Upper lobe of right lung (tissue), 1 donor: ENCODE measurements around the gene EYS. TPM values are rescaled to one million over a fixed set of nuclear protein-coding genes. Genes with fewer than 3 reads are reported as not detected.

Experiments
- ATAC-seq: fragments of 200-7000 bp; cut with Tn5 transposase; one replicate; pipeline ENCODE4 v1.9.1; 2020; ENCODE audit warnings: mild to moderate bottlenecking, moderate library complexity
- DNase-seq: peaks from one replicate; pipeline ENCODE4 v3.0.0-alpha.2; 2020
- H3K27ac ChIP-seq: fragments of 200-600 bp; one replicate; pipeline ENCODE4 v1.8.0; 2022
- H3K27me3 ChIP-seq: fragments of 200-600 bp; one replicate; pipeline ENCODE4 v1.8.0; 2022; ENCODE audit warnings: mild to moderate bottlenecking
- H3K36me3 ChIP-seq: fragments of 200-600 bp; one replicate; pipeline ENCODE4 v1.8.0; 2022
- H3K4me1 ChIP-seq: fragments of 200-600 bp; one replicate; pipeline ENCODE4 v1.8.0; 2022
- H3K4me3 ChIP-seq: fragments of 200-600 bp; one replicate; pipeline ENCODE4 v1.8.0; 2022; ENCODE audit warnings: mild to moderate bottlenecking
- H3K9me3 ChIP-seq: fragments of 200-600 bp; one replicate; pipeline ENCODE4 v1.8.0; 2022
- intact Hi-C: fragments of 100-400 bp; cut with DNase I; formaldehyde crosslinking; loops from one replicate; pipeline ENCODE4 v1.11.0; 2022
- total RNA-seq: library from RNA; stranded (reverse); fragmentation: NEBNext Ultra II Directional; extraction: Animal tissue kit (Norgen Biotek cat#: 25700); gene quantifications from one replicate; pipeline ENCODE4 v1.2.1, GENCODE V29; 2021
- TF ChIP-seq, protein P1 (sequence below): fragments of 200-600 bp; IDR thresholded peaks from one replicate; pipeline ENCODE4 v1.8.0; 2022; ENCODE audit warnings: antibody characterized with exemption
- donor health status: DM: no; HTN: yes; CAD: no; lungs with severe emphysema.

The EYS gene
- total RNA-seq, 1 donor from 2014 or later: not detected

DNA sequence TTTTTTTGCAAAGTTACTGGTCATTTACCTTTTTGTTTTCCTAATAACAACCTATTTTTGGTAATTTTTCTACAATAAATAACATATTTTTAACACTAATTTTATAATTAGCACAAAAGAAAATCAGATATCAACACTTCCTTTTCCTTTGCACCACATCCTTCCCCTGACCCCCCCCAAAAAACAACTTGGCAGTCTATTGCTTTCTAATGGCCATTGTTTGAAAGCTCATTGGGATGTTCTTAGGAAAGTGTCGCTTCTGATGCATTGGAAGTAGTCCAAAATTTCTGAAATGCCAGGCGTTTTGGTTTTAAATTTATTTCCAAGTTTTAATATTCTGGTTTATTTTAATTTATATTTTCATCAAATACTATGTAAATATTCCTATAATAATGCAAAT lies 407.8 kb downstream of the EYS start:
- DNase-seq (no peak), ATAC-seq (no peak)
- Histone ChIP-seq H3K4me3 (no peak overlapping the region), H3K36me3 (no peaks in the 10 kb centered on the region), H3K9me3 (no peaks in the 10 kb centered on the region), H3K27ac (no peak overlapping the region), H3K4me1 (no peaks in the 10 kb centered on the region), H3K27me3 (no peaks in the 10 kb centered on the region)
- intact Hi-C loops: no loop called here
- TF ChIP-seq, protein P1, sequence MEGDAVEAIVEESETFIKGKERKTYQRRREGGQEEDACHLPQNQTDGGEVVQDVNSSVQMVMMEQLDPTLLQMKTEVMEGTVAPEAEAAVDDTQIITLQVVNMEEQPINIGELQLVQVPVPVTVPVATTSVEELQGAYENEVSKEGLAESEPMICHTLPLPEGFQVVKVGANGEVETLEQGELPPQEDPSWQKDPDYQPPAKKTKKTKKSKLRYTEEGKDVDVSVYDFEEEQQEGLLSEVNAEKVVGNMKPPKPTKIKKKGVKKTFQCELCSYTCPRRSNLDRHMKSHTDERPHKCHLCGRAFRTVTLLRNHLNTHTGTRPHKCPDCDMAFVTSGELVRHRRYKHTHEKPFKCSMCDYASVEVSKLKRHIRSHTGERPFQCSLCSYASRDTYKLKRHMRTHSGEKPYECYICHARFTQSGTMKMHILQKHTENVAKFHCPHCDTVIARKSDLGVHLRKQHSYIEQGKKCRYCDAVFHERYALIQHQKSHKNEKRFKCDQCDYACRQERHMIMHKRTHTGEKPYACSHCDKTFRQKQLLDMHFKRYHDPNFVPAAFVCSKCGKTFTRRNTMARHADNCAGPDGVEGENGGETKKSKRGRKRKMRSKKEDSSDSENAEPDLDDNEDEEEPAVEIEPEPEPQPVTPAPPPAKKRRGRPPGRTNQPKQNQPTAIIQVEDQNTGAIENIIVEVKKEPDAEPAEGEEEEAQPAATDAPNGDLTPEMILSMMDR: no peak

DNA sequence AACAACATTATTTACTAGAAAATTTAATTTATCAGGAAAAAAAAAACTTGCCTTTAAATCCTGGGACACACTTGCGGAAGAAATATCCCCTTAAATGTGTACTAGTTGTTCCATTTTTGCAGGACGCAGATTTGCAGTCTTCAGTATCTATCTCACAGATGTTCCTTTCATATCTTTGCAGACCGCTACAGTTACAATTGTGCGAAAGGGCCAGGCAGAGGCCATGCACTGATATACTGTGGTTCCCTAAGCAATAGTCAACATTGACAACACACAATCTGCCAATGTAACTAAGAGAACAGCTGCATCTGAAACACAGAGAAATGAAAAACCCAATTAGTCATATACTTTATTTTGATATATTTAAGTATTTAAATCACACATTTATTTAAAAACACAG lies 411.2 kb downstream of the EYS start:
- H3K27me3 ChIP-seq: no peaks in the 10 kb centered on the region
- intact Hi-C loops: no loop called here
- H3K9me3 ChIP-seq: no peaks in the 10 kb centered on the region
- H3K4me3 ChIP-seq: no peak overlapping the region
- no peaks in the 10 kb centered on the region for H3K36me3 ChIP-seq
- no peak for DNase-seq
- no peak overlapping the region for H3K27ac ChIP-seq
- H3K4me1 ChIP-seq: no peaks in the 10 kb centered on the region
- TF ChIP-seq, protein P1: no peak
- ATAC-seq: no peak

DNA sequence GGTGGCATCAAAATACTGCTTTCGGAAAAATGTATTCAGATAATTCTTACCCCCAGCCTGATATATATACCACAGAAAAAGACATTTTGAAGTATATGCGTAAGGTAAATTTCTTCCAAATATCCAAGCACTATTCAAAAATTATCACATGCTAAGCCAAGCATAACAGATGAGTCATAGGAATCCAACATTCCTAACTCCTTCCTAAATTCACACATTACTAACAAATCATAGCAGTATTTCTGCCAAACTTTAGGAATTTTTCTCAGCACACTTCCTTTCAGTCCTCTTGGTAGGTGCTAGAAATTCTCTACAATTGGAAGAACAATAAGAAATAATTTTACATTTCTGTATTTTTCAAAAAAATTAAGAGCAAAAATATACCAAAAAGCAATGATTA lies 417.5 kb downstream of the EYS start:
- no peaks in the 10 kb centered on the region for H3K36me3 ChIP-seq
- DNase-seq: no peak
- ATAC-seq: no peak
- no peak overlapping the region for H3K27ac ChIP-seq
- no peaks in the 10 kb centered on the region for H3K27me3 ChIP-seq
- no peak overlapping the region for H3K4me3 ChIP-seq
- intact Hi-C loops: no loop called here
- TF ChIP-seq, protein P1: no peak
- no peaks in the 10 kb centered on the region for H3K4me1 ChIP-seq
- H3K9me3 ChIP-seq: no peaks in the 10 kb centered on the region

DNA sequence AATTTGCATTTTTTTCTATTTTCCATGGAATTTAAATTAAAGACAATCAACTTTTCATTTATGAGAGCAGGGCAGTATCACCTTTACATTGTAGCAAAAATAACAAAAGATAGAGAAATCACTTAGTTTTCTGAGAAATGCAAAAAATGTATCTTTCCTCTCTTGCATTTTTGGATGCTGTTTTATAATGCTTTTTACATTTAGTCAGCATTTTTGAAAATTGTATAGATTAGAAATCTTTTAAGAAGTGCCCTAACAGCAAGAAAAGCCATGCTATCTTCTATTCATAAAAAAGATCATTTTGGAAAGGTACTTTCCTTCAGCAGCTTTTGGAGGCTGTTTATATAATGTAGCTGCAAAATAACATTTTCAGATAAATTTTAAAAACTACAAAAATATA lies 421.8 kb downstream of the EYS start:
- intact Hi-C loops: no loop called here
- TF ChIP-seq, protein P1: no peak
- H3K27me3 ChIP-seq: no peaks in the 10 kb centered on the region
- no peaks in the 10 kb centered on the region for H3K36me3 ChIP-seq
- no peaks in the 10 kb centered on the region for H3K9me3 ChIP-seq
- H3K4me3 ChIP-seq: no peak overlapping the region
- no peak overlapping the region for H3K27ac ChIP-seq
- ATAC-seq: no peak
- DNase-seq: no peak
- no peaks in the 10 kb centered on the region for H3K4me1 ChIP-seq

DNA sequence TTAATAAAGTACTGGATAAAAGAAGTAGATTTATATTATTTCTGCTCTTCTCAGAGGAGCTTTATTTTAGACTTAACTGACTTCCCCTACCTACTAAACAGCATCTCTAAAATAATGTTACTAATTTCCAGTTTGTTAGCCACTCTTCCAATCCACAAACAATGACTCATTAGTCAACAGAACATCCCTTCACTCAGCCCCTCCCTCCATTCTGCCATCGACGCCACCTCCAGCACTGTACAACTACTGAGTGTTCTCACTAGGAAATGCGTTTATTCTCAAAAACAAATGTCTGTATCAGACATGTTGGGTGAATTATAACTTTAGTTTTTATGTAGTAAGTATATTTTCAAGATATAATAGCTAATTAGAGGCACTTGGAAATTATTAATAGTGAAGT lies 427.0 kb downstream of the EYS start:
- H3K4me3 ChIP-seq: no peak overlapping the region
- intact Hi-C loops: no loop called here
- H3K27me3 ChIP-seq: no peaks in the 10 kb centered on the region
- no peaks in the 10 kb centered on the region for H3K4me1 ChIP-seq
- H3K9me3 ChIP-seq: no peaks in the 10 kb centered on the region
- H3K36me3 ChIP-seq: no peaks in the 10 kb centered on the region
- DNase-seq (no peak), ATAC-seq (no peak)
- no peak overlapping the region for H3K27ac ChIP-seq
- TF ChIP-seq, protein P1: no peak

DNA sequence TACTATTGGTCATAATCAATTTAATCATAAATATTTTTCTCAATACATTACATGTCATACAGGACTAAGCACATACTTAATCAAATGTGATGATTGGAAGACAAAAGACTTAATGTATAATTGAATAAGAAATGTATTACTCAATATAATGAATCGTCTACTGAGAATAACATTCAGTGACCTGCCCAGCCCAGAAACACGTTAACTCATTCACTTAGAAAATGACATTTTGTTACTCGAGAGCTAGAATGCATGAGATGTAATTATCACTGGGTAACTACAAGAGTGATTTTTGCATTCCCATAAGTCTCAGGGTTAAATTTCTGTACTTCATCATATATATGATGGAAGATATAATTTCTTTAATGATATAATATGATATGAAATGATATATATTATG lies 444.8 kb downstream of the EYS start:
- DNase-seq: no peak

More for the DNA sequence above, 444.8 kb downstream of the EYS start:
- Histone ChIP-seq H3K4me1 (no peaks in the 10 kb centered on the region), H3K27me3 (no peaks in the 10 kb centered on the region), H3K4me3 (no peak overlapping the region), H3K27ac (no peak overlapping the region), H3K9me3 (no peaks in the 10 kb centered on the region), H3K36me3 (no peaks in the 10 kb centered on the region)
- intact Hi-C loops: no loop called here
- no peak for ATAC-seq
- TF ChIP-seq, protein P1: no peak
